Keratinocyte (primary cell): Measurements from ENCODE around the gene KTI12. TPM values are rescaled to one million over a fixed set of nuclear protein-coding genes. Genes with fewer than 3 reads are reported as not detected.

ENCODE experiments used
- DNase-seq: peaks from one replicate; pipeline ENCODE4 v3.0.0-alpha.2; 2011; ENCODE audit warnings: low read depth, missing footprints, low spot score
- FAIRE-seq: peaks from 2 replicates; lab custom pipeline; 2011; peaks lifted over from hg19 to GRCh38; lab: Jason Lieb, UNC
- H2AFZ ChIP-seq: 2 replicates; pipeline ENCODE4 v1.6.0; 2012; ENCODE audit warnings: low read length, control low read depth, inconsistent platforms; ENCODE audit not compliant: control insufficient read depth
- H3K27ac ChIP-seq: 2 replicates; pipeline ENCODE4 v1.5.1; 2011; ENCODE audit warnings: low read length; ENCODE audit not compliant: control insufficient read depth, insufficient read depth
- H3K27me3 ChIP-seq: 3 replicates; pipeline ENCODE4 v1.6.0; 2011; ENCODE audit warnings: low read length; ENCODE audit not compliant: control insufficient read depth, insufficient read depth; ENCODE audit errors: extremely low read depth
- H3K36me3 ChIP-seq, 2 experiments: 2 replicates in 1 of 2; 3 replicates in 1 of 2; pipeline ENCODE4 v1.5.1; 2011; ENCODE audit warnings: low read length in 2 of 2, mild to moderate bottlenecking in 1 of 2; ENCODE audit not compliant: control insufficient read depth in 2 of 2, insufficient read depth in 2 of 2; ENCODE audit errors: extremely low read depth in 1 of 2
- H3K4me1 ChIP-seq: 3 replicates; pipeline ENCODE4 v1.5.1; 2011; ENCODE audit warnings: low read length; ENCODE audit not compliant: control insufficient read depth, insufficient read depth; ENCODE audit errors: extremely low read depth
- H3K4me2 ChIP-seq: 3 replicates; pipeline ENCODE4 v1.6.0; 2011; ENCODE audit warnings: low read depth, low read length; ENCODE audit not compliant: control insufficient read depth, insufficient read depth; ENCODE audit errors: extremely low read depth
- H3K4me3 ChIP-seq, 3 experiments: fragments of 200-600 bp in 1 of 3; sonication (generic) in 1 of 3; 2 replicates in 2 of 3; 3 replicates in 1 of 3; pipeline ENCODE4 v1.5.1; 2011 to 2016; ENCODE audit warnings: low read length in 3 of 3, mild to moderate bottlenecking in 3 of 3, control low read depth in 2 of 3, inconsistent platforms in 1 of 3, low read depth in 1 of 3, mixed read lengths in 1 of 3, mixed run types in 1 of 3, moderate library complexity in 1 of 3; ENCODE audit not compliant: control insufficient read depth in 2 of 3, insufficient read depth in 2 of 3; ENCODE audit errors: extremely low read depth in 1 of 3
- H3K79me2 ChIP-seq: 2 replicates; pipeline ENCODE4 v1.6.0; 2012; ENCODE audit warnings: low read length; ENCODE audit not compliant: control insufficient read depth, insufficient read depth
- H3K9ac ChIP-seq: 3 replicates; pipeline ENCODE4 v1.6.0; 2011; ENCODE audit warnings: low read length; ENCODE audit not compliant: control insufficient read depth, insufficient read depth; ENCODE audit errors: extremely low read depth
- H3K9me1 ChIP-seq: 3 replicates; pipeline ENCODE4 v1.6.0; 2011; ENCODE audit warnings: low read length; ENCODE audit not compliant: control insufficient read depth, insufficient read depth; ENCODE audit errors: extremely low read depth
- H3K9me3 ChIP-seq: 2 replicates; pipeline ENCODE4 v1.5.1; 2012; ENCODE audit warnings: low read depth, low read length; ENCODE audit not compliant: control insufficient read depth
- H4K20me1 ChIP-seq: 3 replicates; pipeline ENCODE4 v1.6.0; 2011; ENCODE audit warnings: low read length; ENCODE audit not compliant: control insufficient read depth, insufficient read depth; ENCODE audit errors: extremely low read depth
- CTCF ChIP-seq, 3 experiments: IDR thresholded peaks in 1 of 3; conservative IDR thresholded peaks in 1 of 3; optimal IDR thresholded peaks in 1 of 3; 2 replicates in 2 of 3; 3 replicates in 1 of 3; pipeline versions ENCODE3 to v1.5.1; 2011; ENCODE audit warnings: low read length in 3 of 3, mild to moderate bottlenecking in 3 of 3, moderate library complexity in 2 of 3, control low read depth in 1 of 3, inconsistent platforms in 1 of 3; ENCODE audit not compliant: insufficient read depth in 2 of 3; ENCODE audit errors: extremely low read depth in 1 of 3
- EZH2 ChIP-seq: IDR thresholded peaks from one replicate; pipeline ENCODE4 v1.6.1; 2012; ENCODE audit warnings: inconsistent platforms, mild to moderate bottlenecking, low read length, moderate library complexity
- dilution Hi-C: fragments of 300-500 bp; cut with MboI; formaldehyde crosslinking; loops from one replicate; pipeline ENCODE4 v1.7.0; 2020; ENCODE audit warnings: low sequenced_read_pairs; ENCODE audit not compliant: extremely low pct_ligation_motif_present
- polyA plus RNA-seq, 5 experiments: library from polyadenylated mRNA; depleted of rRNA in 3 of 5; stranded (reverse) in 3 of 5; stranded (forward) in 1 of 5; unstranded in 1 of 5; fragments of >200 nt; gene quantifications; 1 replicate in 1 of 5; 2 replicates in 3 of 5; 3 replicates in 1 of 5; pipeline versions ENCODE4 v1.2.1 to v1.2.3, GENCODE V29; 2011 to 2012; ENCODE audit warnings: missing spikeins in 2 of 5, low read depth in 1 of 5, low replicate concordance in 1 of 5

KTI12 gene
- polyA plus RNA-seq, 1 donor (not counting 4 experiments of a cell fraction or from before 2014, with no cell fraction given), result 8.1 TPM

DNA sequence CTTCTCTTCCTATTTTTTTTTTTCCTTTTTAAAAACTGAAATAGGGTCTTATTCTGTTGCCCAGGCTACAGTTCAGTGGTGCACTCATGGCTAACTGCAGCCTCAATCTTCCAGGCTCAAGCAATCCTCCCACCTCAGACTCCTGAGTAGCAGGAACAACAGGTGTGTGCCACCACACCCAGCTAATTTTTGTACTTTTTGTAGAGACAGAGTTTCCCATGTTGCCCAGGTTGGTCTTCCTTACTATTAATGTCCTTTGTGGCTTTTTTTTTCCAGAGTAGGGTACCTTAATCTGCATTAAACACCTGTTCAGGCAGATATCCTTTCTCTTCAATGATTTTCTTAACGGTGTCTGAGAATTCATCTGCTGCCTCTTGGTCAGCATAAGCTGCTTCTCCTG, 4.3 kb upstream of the KTI12 start:
- Histone ChIP-seq H4K20me1 (no peaks in the 10 kb centered on the region), H3K36me3 (peaks cover 1 to 11% of the 10 kb centered on the region in 2 experiments), H3K4me1 (peaks cover 12% of the 10 kb centered on the region), H3K79me2 (peaks cover 8% of the 10 kb centered on the region), H3K4me2 (no peak overlapping the region), H3K9me1 (no peaks in the 10 kb centered on the region), H2AFZ (no peak overlapping the region), H3K4me3 (no peak overlapping the region), H3K9ac (no peak overlapping the region), H3K27ac (no peak overlapping the region), H3K27me3 (no peaks in the 10 kb centered on the region), H3K9me3 (no peaks in the 10 kb centered on the region)
- dilution Hi-C loops, result no loop called here
- DNase-seq, result no peak
- TF ChIP-seq CTCF (optimal IDR thresholded peaks at IDR 0.05 in 1 of 3, IDR thresholded peaks at IDR 0.05 in 1 of 3, conservative IDR thresholded peaks at IDR 0.05 in 1 of 3; ENCODE audit: extremely low read depth in 1 of 3, insufficient read depth in 2 of 3, low read length in 3 of 3) (no peak), EZH2 (no peak)
- no peak for FAIRE-seq

- H3K9me1 ChIP-seq, result no peaks in the 10 kb centered on the region
- DNase-seq (no peak), FAIRE-seq (no peak)
- no peak overlapping the region for H3K4me3 ChIP-seq
- peaks cover 1 to 11% of the 10 kb centered on the region in 2 experiments for H3K36me3 ChIP-seq
- H3K4me1 ChIP-seq, result peaks cover 15% of the 10 kb centered on the region
- H3K27me3 ChIP-seq, result no peaks in the 10 kb centered on the region
- TF ChIP-seq EZH2 (no peak), CTCF (optimal IDR thresholded peaks at IDR 0.05 in 1 of 3, IDR thresholded peaks at IDR 0.05 in 1 of 3, conservative IDR thresholded peaks at IDR 0.05 in 1 of 3; ENCODE audit: extremely low read depth in 1 of 3, insufficient read depth in 2 of 3, low read length in 3 of 3) (no peak)
- peaks cover 3% of the 10 kb centered on the region for H4K20me1 ChIP-seq
- no peak overlapping the region for H2AFZ ChIP-seq
- H3K27ac ChIP-seq, result no peak overlapping the region
- no peak overlapping the region for H3K9ac ChIP-seq
- no peaks in the 10 kb centered on the region for H3K9me3 ChIP-seq
- no peak overlapping the region for H3K4me2 ChIP-seq
- dilution Hi-C loops, result no loop called here
- peaks cover 13% of the 10 kb centered on the region for H3K79me2 ChIP-seq
Measured at GRCh38 chr1:52037402-52037814, 3.8 kb upstream of the KTI12 start.
